ENCODE results near the gene PLOD1. TPM values are rescaled to one million over a fixed set of nuclear protein-coding genes. Genes with fewer than 3 reads are reported as not detected.

PLOD1 gene
- polyA plus RNA-seq, 1 donor (not counting 4 experiments of a cell fraction or from before 2014, with no cell fraction given) = 63.6 TPM

GRCh38 chr1:11964656-11965055 is 30.1 kb downstream of the PLOD1 start:
- Histone ChIP-seq H4K20me1 (ENCODE audit: control insufficient read depth, extremely low read depth, insufficient read depth, low read length) (no peaks in the 10 kb centered on the region), H3K36me3 (ENCODE audit: control insufficient read depth in 2 of 2, extremely low read depth in 1 of 2, insufficient read depth in 2 of 2, low read length in 2 of 2) (peaks cover 0 to 15% of the 10 kb centered on the region in 2 experiments), H3K27ac (ENCODE audit: control insufficient read depth, insufficient read depth, low read length) (no peak overlapping the region), H3K79me2 (ENCODE audit: control insufficient read depth, insufficient read depth, low read length) (no peaks in the 10 kb centered on the region), H2AFZ (ENCODE audit: control insufficient read depth, low read length) (no peak overlapping the region), H3K4me2 (ENCODE audit: control insufficient read depth, extremely low read depth, insufficient read depth, low read depth, low read length) (no peak overlapping the region), H3K27me3 (ENCODE audit: control insufficient read depth, extremely low read depth, insufficient read depth, low read length) (no peaks in the 10 kb centered on the region), H3K4me3 (ENCODE audit: control insufficient read depth in 2 of 3, extremely low read depth in 1 of 3, insufficient read depth in 2 of 3, low read depth in 1 of 3, low read length in 3 of 3) (no peak overlapping the region), H3K9me1 (ENCODE audit: control insufficient read depth, extremely low read depth, insufficient read depth, low read length) (no peaks in the 10 kb centered on the region), H3K9me3 (ENCODE audit: control insufficient read depth, low read depth, low read length) (no peaks in the 10 kb centered on the region), H3K9ac (ENCODE audit: control insufficient read depth, extremely low read depth, insufficient read depth, low read length) (no peak overlapping the region), H3K4me1 (ENCODE audit: control insufficient read depth, extremely low read depth, insufficient read depth, low read length) (peaks cover 8% of the 10 kb centered on the region)
- no peak for DNase-seq (ENCODE audit: low read depth, low spot score)
- dilution Hi-C loops (cut with MboI; ENCODE audit: extremely low pct_ligation_motif_present, low sequenced_read_pairs) = no loop called here
- no peak for TF ChIP-seq EZH2 (IDR thresholded peaks at IDR 0.05; ENCODE audit: low read length)
- no peak for TF ChIP-seq CTCF (optimal IDR thresholded peaks at IDR 0.05 in 1 of 3, IDR thresholded peaks at IDR 0.05 in 1 of 3, conservative IDR thresholded peaks at IDR 0.05 in 1 of 3; ENCODE audit: extremely low read depth in 1 of 3, insufficient read depth in 2 of 3, low read length in 3 of 3)
- no peak for FAIRE-seq

- FAIRE-seq (peak; percentile 88), DNase-seq (ENCODE audit: low read depth, low spot score) (no peak)
- Histone ChIP-seq H3K27me3 (ENCODE audit: control insufficient read depth, extremely low read depth, insufficient read depth, low read length) (no peaks in the 10 kb centered on the region), H4K20me1 (ENCODE audit: control insufficient read depth, extremely low read depth, insufficient read depth, low read length) (no peaks in the 10 kb centered on the region), H3K27ac (ENCODE audit: control insufficient read depth, insufficient read depth, low read length) (no peak overlapping the region), H3K4me3 (ENCODE audit: control insufficient read depth in 2 of 3, extremely low read depth in 1 of 3, insufficient read depth in 2 of 3, low read depth in 1 of 3, low read length in 3 of 3) (no peak overlapping the region), H3K9ac (ENCODE audit: control insufficient read depth, extremely low read depth, insufficient read depth, low read length) (no peak overlapping the region), H3K36me3 (ENCODE audit: control insufficient read depth in 2 of 2, extremely low read depth in 1 of 2, insufficient read depth in 2 of 2, low read length in 2 of 2) (peaks cover 0 to 13% of the 10 kb centered on the region in 2 experiments), H3K79me2 (ENCODE audit: control insufficient read depth, insufficient read depth, low read length) (no peaks in the 10 kb centered on the region), H3K4me1 (ENCODE audit: control insufficient read depth, extremely low read depth, insufficient read depth, low read length) (peaks cover 8% of the 10 kb centered on the region), H3K4me2 (ENCODE audit: control insufficient read depth, extremely low read depth, insufficient read depth, low read depth, low read length) (no peak overlapping the region), H2AFZ (ENCODE audit: control insufficient read depth, low read length) (no peak overlapping the region), H3K9me1 (ENCODE audit: control insufficient read depth, extremely low read depth, insufficient read depth, low read length) (no peaks in the 10 kb centered on the region), H3K9me3 (ENCODE audit: control insufficient read depth, low read depth, low read length) (no peaks in the 10 kb centered on the region)
- dilution Hi-C loops (cut with MboI; ENCODE audit: extremely low pct_ligation_motif_present, low sequenced_read_pairs) = no loop called here
- no peak for TF ChIP-seq EZH2 (IDR thresholded peaks at IDR 0.05; ENCODE audit: low read length)
- TF ChIP-seq CTCF (optimal IDR thresholded peaks at IDR 0.05 in 1 of 3, IDR thresholded peaks at IDR 0.05 in 1 of 3, conservative IDR thresholded peaks at IDR 0.05 in 1 of 3; ENCODE audit: extremely low read depth in 1 of 3, insufficient read depth in 2 of 3, low read length in 3 of 3) = peak; percentile 79 to 92 (median 86)
Observed at GRCh38 chr1:11967028-11967547, 32.6 kb downstream of the PLOD1 start.
